ENCODE results near the gene ZNF488.

The ZNF488 gene

DNA sequence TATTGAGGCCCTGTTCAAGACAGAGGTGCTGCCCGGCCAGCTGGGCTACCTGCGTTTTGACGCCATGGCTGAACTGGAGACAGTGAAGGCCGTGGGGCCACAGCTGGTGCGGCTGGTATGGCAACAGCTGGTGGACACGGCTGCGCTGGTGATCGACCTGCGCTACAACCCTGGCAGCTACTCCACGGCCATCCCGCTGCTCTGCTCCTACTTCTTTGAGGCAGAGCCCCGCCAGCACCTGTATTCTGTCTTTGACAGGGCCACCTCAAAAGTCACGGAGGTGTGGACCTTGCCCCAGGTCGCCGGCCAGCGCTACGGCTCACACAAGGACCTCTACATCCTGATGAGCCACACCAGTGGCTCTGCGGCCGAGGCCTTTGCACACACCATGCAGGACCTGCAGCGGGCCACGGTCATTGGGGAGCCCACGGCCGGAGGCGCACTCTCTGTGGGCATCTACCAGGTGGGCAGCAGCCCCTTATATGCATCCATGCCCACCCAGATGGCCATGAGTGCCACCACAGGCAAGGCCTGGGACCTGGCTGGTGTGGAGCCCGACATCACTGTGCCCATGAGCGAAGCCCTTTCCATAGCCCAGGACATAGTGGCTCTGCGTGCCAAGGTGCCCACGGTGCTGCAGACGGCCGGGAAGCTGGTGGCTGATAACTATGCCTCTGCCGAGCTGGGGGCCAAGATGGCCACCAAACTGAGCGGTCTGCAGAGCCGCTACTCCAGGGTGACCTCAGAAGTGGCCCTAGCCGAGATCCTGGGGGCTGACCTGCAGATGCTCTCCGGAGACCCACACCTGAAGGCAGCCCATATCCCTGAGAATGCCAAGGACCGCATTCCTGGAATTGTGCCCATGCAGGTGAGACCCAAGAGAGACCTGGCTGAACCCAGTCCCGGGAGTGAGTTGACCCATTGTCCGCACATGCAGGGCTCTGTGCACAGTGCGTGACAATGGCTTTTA, 33.1 kb downstream of the ZNF488 start:
- H3K9ac ChIP-seq (ENCODE audit: low read depth in 1 of 2, low read length in 2 of 2): no peak overlapping the region
- H3K9me3 ChIP-seq (ENCODE audit: control insufficient read depth in 1 of 2, low read length in 2 of 2): no peaks in the 10 kb centered on the region
- no peaks in the 10 kb centered on the region for H3K27me3 ChIP-seq (ENCODE audit: control insufficient read depth in 1 of 2, insufficient read depth in 2 of 2, low read length in 2 of 2)
- peaks cover 0 to 5% of the 10 kb centered on the region in 2 donors for H3K4me1 ChIP-seq (ENCODE audit: control insufficient read depth in 1 of 2, insufficient read depth in 2 of 2, low read length in 2 of 2)
- no peaks in the 10 kb centered on the region for H3K36me3 ChIP-seq (ENCODE audit: control insufficient read depth in 1 of 2, insufficient read depth in 2 of 2, low read length in 2 of 2)
- no peak overlapping the region for H3K27ac ChIP-seq (ENCODE audit: low read depth, low read length)
- H3K4me3 ChIP-seq (ENCODE audit: low read depth in 1 of 2, low read length in 2 of 2): no peak overlapping the region

DNA sequence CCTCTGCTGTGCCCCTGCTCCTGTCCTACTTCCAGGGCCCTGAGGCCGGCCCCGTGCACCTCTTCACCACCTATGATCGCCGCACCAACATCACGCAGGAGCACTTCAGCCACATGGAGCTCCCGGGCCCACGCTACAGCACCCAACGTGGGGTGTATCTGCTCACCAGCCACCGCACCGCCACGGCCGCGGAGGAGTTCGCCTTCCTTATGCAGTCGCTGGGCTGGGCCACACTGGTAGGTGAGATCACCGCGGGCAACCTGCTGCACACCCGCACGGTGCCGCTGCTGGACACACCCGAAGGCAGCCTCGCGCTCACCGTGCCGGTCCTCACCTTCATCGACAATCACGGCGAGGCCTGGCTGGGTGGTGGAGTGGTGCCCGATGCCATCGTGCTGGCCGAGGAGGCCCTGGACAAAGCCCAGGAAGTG, 34.1 kb downstream of the ZNF488 start:
- no peaks in the 10 kb centered on the region for H3K27me3 ChIP-seq (ENCODE audit: control insufficient read depth in 1 of 2, insufficient read depth in 2 of 2, low read length in 2 of 2)
- H3K27ac ChIP-seq (ENCODE audit: low read depth, low read length): no peak overlapping the region
- no peaks in the 10 kb centered on the region for H3K9me3 ChIP-seq (ENCODE audit: control insufficient read depth in 1 of 2, low read length in 2 of 2)
- peaks cover 0 to 5% of the 10 kb centered on the region in 2 donors for H3K4me1 ChIP-seq (ENCODE audit: control insufficient read depth in 1 of 2, insufficient read depth in 2 of 2, low read length in 2 of 2)
- no peaks in the 10 kb centered on the region for H3K36me3 ChIP-seq (ENCODE audit: control insufficient read depth in 1 of 2, insufficient read depth in 2 of 2, low read length in 2 of 2)
- H3K4me3 ChIP-seq (ENCODE audit: low read depth in 1 of 2, low read length in 2 of 2): no peak overlapping the region
- no peak overlapping the region for H3K9ac ChIP-seq (ENCODE audit: low read depth in 1 of 2, low read length in 2 of 2)

DNA sequence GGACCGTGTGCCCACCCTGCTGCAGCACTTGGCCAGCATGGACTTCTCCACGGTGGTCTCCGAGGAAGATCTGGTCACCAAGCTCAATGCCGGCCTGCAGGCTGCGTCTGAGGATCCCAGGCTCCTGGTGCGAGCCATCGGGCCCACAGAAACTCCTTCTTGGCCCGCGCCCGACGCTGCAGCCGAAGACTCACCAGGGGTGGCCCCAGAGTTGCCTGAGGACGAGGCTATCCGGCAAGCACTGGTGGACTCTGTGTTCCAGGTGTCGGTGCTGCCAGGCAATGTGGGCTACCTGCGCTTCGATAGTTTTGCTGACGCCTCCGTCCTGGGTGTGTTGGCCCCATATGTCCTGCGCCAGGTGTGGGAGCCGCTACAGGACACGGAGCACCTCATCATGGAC, 34.6 kb downstream of the ZNF488 start:
- Histone ChIP-seq H3K9ac (ENCODE audit: low read depth in 1 of 2, low read length in 2 of 2) (no peak overlapping the region), H3K27ac (ENCODE audit: low read depth, low read length) (no peak overlapping the region), H3K9me3 (ENCODE audit: control insufficient read depth in 1 of 2, low read length in 2 of 2) (no peaks in the 10 kb centered on the region), H3K36me3 (ENCODE audit: control insufficient read depth in 1 of 2, insufficient read depth in 2 of 2, low read length in 2 of 2) (no peaks in the 10 kb centered on the region), H3K4me3 (ENCODE audit: low read depth in 1 of 2, low read length in 2 of 2) (no peak overlapping the region), H3K27me3 (ENCODE audit: control insufficient read depth in 1 of 2, insufficient read depth in 2 of 2, low read length in 2 of 2) (no peaks in the 10 kb centered on the region), H3K4me1 (ENCODE audit: control insufficient read depth in 1 of 2, insufficient read depth in 2 of 2, low read length in 2 of 2) (peaks cover 0 to 5% of the 10 kb centered on the region in 2 donors)

DNA sequence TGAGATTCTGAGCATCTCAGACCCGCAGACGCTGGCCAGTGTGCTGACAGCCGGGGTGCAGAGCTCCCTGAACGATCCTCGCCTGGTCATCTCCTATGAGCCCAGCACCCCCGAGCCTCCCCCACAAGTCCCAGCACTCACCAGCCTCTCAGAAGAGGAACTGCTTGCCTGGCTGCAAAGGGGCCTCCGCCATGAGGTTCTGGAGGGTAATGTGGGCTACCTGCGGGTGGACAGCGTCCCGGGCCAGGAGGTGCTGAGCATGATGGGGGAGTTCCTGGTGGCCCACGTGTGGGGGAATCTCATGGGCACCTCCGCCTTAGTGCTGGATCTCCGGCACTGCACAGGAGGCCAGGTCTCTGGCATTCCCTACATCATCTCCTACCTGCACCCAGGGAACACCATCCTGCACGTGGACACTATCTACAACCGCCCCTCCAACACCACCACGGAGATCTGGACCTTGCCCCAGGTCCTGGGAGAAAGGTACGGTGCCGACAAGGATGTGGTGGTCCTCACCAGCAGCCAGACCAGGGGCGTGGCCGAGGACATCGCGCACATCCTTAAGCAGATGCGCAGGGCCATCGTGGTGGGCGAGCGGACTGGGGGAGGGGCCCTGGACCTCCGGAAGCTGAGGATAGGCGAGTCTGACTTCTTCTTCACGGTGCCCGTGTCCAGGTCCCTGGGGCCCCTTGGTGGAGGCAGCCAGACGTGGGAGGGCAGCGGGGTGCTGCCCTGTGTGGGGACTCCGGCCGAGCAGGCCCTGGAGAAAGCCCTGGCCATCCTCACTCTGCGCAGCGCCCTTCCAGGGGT, 35.2 kb downstream of the ZNF488 start:
- Histone ChIP-seq H3K36me3 (ENCODE audit: control insufficient read depth in 1 of 2, insufficient read depth in 2 of 2, low read length in 2 of 2) (no peaks in the 10 kb centered on the region), H3K9me3 (ENCODE audit: control insufficient read depth in 1 of 2, low read length in 2 of 2) (no peaks in the 10 kb centered on the region), H3K9ac (ENCODE audit: low read depth in 1 of 2, low read length in 2 of 2) (no peak overlapping the region), H3K4me3 (ENCODE audit: low read depth in 1 of 2, low read length in 2 of 2) (no peak overlapping the region), H3K27me3 (ENCODE audit: control insufficient read depth in 1 of 2, insufficient read depth in 2 of 2, low read length in 2 of 2) (no peaks in the 10 kb centered on the region), H3K27ac (ENCODE audit: low read depth, low read length) (no peak overlapping the region), H3K4me1 (ENCODE audit: control insufficient read depth in 1 of 2, insufficient read depth in 2 of 2, low read length in 2 of 2) (peaks cover 0 to 5% of the 10 kb centered on the region in 2 donors)

DNA sequence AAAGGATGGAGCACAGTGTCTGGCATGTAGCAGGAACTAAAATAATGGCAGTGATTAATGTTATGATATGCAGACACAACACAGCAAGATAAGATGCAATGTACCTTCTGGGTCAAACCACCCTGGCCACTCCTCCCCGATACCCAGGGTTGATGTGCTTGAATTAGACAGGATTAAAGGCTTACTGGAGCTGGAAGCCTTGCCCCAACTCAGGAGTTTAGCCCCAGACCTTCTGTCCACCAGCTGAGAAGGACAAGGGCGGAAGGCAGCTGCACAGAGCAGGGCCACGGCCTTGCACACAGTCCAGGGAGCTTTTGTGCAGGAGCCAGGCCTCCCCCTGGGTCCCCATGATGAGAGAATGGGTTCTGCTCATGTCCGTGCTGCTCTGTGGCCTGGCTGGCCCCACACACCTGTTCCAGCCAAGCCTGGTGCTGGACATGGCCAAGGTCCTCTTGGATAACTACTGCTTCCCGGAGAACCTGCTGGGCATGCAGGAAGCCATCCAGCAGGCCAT, 35.9 kb downstream of the ZNF488 start, which contains the start of gene RBP3:
Gene RBP3, plus strand, starts transcription at position 226 of the 514 bp plus-strand sequence. Its CDS starts 122 bp downstream, at position 348.
- Histone ChIP-seq H3K36me3 (ENCODE audit: control insufficient read depth in 1 of 2, insufficient read depth in 2 of 2, low read length in 2 of 2) (no peaks in the 10 kb centered on the region), H3K4me3 (ENCODE audit: low read depth in 1 of 2, low read length in 2 of 2) (no peak within 1 kb of the TSS), H3K9me3 (ENCODE audit: control insufficient read depth in 1 of 2, low read length in 2 of 2) (no peaks in the 10 kb centered on the region), H3K9ac (ENCODE audit: low read depth in 1 of 2, low read length in 2 of 2) (no peak within 1 kb of the TSS), H3K4me1 (ENCODE audit: control insufficient read depth in 1 of 2, insufficient read depth in 2 of 2, low read length in 2 of 2) (peaks cover 0 to 5% of the 10 kb centered on the region in 2 donors), H3K27ac (ENCODE audit: low read depth, low read length) (no peak within 1 kb of the TSS), H3K27me3 (ENCODE audit: control insufficient read depth in 1 of 2, insufficient read depth in 2 of 2, low read length in 2 of 2) (no peaks in the 10 kb centered on the region)

DNA sequence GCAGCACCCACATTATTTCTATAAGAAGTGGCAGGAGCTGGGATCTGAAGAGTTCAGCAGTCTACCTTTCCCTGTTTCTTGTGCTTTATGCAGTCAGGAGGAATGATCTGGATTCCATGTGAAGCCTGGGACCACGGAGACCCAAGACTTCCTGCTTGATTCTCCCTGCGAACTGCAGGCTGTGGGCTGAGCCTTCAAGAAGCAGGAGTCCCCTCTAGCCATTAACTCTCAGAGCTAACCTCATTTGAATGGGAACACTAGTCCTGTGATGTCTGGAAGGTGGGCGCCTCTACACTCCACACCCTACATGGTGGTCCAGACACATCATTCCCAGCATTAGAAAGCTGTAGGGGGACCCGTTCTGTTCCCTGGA, 36.8 kb downstream of the ZNF488 start:
- no peak overlapping the region for H3K27ac ChIP-seq (ENCODE audit: low read depth, low read length)
- no peak overlapping the region for H3K4me3 ChIP-seq (ENCODE audit: low read depth in 1 of 2, low read length in 2 of 2)
- peaks cover 0 to 5% of the 10 kb centered on the region in 2 donors for H3K4me1 ChIP-seq (ENCODE audit: control insufficient read depth in 1 of 2, insufficient read depth in 2 of 2, low read length in 2 of 2)

DNA sequence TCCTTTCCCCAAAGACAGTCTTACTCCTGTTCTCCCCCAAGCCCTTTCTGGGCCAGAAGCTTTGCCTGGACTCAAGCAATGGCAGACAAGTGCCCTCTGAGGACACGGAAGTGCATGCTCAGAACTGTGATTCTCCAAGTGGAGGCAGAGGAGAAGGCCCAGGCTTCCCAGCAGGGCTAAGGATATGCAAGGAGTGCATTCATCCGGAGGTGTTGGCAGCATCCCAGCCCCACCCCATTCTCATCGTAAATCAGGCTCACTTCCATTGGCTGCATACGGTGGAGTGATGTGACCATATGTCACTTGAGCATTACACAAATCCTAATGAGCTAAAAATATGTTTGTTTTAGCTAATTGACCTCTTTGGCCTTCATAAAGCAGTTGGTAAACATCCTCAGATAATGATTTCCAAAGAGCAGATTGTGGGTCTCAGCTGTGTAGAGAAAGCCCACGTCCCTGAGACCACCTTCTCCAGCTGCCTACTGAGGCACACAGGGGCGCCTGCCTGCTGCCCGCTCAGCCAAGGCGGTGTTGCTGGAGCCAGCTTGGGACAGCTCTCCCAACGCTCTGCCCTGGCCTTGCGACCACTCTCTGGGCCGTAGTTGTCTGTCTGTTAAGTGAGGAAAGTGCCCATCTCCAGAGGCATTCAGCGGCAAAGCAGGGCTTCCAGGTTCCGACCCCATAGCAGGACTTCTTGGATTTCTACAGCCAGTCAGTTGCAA, 37.4 kb downstream of the ZNF488 start:
- H3K9ac ChIP-seq (ENCODE audit: low read depth in 1 of 2, low read length in 2 of 2): no peak overlapping the region
- no peaks in the 10 kb centered on the region for H3K36me3 ChIP-seq (ENCODE audit: control insufficient read depth in 1 of 2, insufficient read depth in 2 of 2, low read length in 2 of 2)
- H3K27ac ChIP-seq (ENCODE audit: low read depth, low read length): no peak overlapping the region
- no peaks in the 10 kb centered on the region for H3K9me3 ChIP-seq (ENCODE audit: control insufficient read depth in 1 of 2, low read length in 2 of 2)
- no peaks in the 10 kb centered on the region for H3K27me3 ChIP-seq (ENCODE audit: control insufficient read depth in 1 of 2, insufficient read depth in 2 of 2, low read length in 2 of 2)
- peaks cover 0 to 5% of the 10 kb centered on the region in 2 donors for H3K4me1 ChIP-seq (ENCODE audit: control insufficient read depth in 1 of 2, insufficient read depth in 2 of 2, low read length in 2 of 2)
- H3K4me3 ChIP-seq (ENCODE audit: low read depth in 1 of 2, low read length in 2 of 2): no peak overlapping the region

More for the DNA sequence above, 36.8 kb downstream of the ZNF488 start:
- Histone ChIP-seq H3K9ac (ENCODE audit: low read depth in 1 of 2, low read length in 2 of 2) (no peak overlapping the region), H3K36me3 (ENCODE audit: control insufficient read depth in 1 of 2, insufficient read depth in 2 of 2, low read length in 2 of 2) (no peaks in the 10 kb centered on the region), H3K27me3 (ENCODE audit: control insufficient read depth in 1 of 2, insufficient read depth in 2 of 2, low read length in 2 of 2) (no peaks in the 10 kb centered on the region), H3K9me3 (ENCODE audit: control insufficient read depth in 1 of 2, low read length in 2 of 2) (no peaks in the 10 kb centered on the region)

DNA sequence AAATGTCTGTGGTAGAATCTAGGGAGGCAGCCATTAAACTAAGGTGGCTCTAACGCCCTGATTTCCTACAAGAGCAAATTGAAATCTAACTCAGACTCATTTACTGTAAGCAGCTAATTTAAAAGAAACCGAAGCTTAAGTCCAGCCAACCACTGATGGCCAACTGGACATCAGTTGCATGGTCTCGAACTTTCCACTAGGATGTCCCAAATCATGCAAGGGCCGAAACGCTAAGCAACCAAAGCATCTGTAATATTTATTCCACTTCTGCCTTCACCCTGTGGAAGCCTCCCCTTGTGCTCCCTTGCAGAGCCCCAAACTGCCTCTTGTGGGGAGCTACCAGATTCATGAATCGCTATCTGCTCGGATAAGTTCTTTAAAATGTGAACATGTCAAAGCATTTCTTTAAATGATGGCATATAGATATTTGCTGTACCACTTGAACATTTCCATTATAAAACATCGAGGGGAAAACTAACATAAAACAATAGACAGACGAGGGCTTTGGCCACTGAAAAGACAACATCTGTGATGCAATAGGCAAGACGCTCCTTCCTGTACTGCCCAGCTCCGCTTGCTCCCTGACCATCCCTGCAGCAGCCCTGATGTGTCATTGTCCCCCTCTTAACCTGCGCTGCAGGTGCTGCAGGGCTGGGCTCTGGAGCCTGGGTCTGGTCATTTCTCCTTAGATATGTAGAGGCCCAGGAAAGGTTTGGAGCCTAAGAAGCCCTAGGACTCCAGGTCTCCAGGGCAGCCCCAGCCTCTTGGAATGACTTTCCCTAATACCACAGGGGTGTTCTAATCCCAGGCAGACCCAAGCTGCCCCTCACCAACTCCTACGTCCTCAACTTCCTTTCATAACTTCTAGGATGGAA, 38.9 kb downstream of the ZNF488 start:
- Histone ChIP-seq H3K36me3 (ENCODE audit: control insufficient read depth in 1 of 2, insufficient read depth in 2 of 2, low read length in 2 of 2) (no peaks in the 10 kb centered on the region), H3K4me1 (ENCODE audit: control insufficient read depth in 1 of 2, insufficient read depth in 2 of 2, low read length in 2 of 2) (peaks cover 2 to 5% of the 10 kb centered on the region in 2 donors), H3K9ac (ENCODE audit: low read depth in 1 of 2, low read length in 2 of 2) (no peak overlapping the region), H3K27me3 (ENCODE audit: control insufficient read depth in 1 of 2, insufficient read depth in 2 of 2, low read length in 2 of 2) (no peaks in the 10 kb centered on the region), H3K27ac (ENCODE audit: low read depth, low read length) (no peak overlapping the region), H3K4me3 (ENCODE audit: low read depth in 1 of 2, low read length in 2 of 2) (no peak overlapping the region), H3K9me3 (ENCODE audit: control insufficient read depth in 1 of 2, low read length in 2 of 2) (no peaks in the 10 kb centered on the region)

DNA sequence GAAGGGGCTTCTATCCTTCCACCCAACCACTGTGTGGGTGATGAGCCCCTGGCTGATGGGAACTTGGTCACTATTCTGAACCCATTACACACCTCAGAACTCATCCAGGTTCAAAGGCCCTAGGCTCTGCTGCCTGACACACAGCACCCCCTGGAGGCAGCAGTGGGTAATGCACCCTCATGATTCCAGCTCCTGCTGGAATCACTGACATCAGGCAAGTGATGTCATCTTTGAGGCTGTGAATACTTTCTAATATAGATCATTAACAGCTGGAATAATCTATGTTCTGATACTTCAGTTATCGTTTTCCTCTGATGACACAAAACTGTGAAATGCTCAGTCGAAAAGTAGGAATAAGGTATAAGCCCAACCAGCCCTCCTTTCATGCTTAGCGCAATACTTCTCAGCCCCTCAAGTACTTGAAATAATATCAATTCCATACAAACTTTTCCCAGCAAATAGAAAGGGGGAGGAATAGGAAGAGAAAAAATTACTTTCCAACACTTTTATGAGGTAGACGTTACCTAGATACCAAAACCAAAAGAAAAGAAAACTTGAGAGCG, 43.4 kb downstream of the ZNF488 start:
- Histone ChIP-seq H3K4me3 (ENCODE audit: low read depth in 1 of 2, low read length in 2 of 2) (no peak overlapping the region), H3K27ac (ENCODE audit: low read depth, low read length) (no peak overlapping the region), H3K4me1 (ENCODE audit: control insufficient read depth in 1 of 2, insufficient read depth in 2 of 2, low read length in 2 of 2) (peaks cover 0 to 5% of the 10 kb centered on the region in 2 donors), H3K9ac (ENCODE audit: low read depth in 1 of 2, low read length in 2 of 2) (no peak overlapping the region), H3K9me3 (ENCODE audit: control insufficient read depth in 1 of 2, low read length in 2 of 2) (no peaks in the 10 kb centered on the region), H3K27me3 (ENCODE audit: control insufficient read depth in 1 of 2, insufficient read depth in 2 of 2, low read length in 2 of 2) (peaks cover 0 to 4% of the 10 kb centered on the region in 2 donors), H3K36me3 (ENCODE audit: control insufficient read depth in 1 of 2, insufficient read depth in 2 of 2, low read length in 2 of 2) (no peaks in the 10 kb centered on the region)

All from duodenal mucosa (tissue), 2 donors.